NT2/D1 (cell line): ENCODE data around the gene CARM1.

Source experiments
- DNase-seq: peaks from one replicate; pipeline ENCODE4 v3.0.0-alpha.2; 2011; ENCODE audit warnings: low read depth, low spot score
- H3K27me3 ChIP-seq: 2 replicates; pipeline ENCODE4 v1.6.0; 2011; ENCODE audit warnings: mild to moderate bottlenecking; ENCODE audit not compliant: insufficient read length, insufficient read depth
- H3K36me3 ChIP-seq: 2 replicates; pipeline ENCODE4 v1.6.1; 2011; ENCODE audit warnings: mild to moderate bottlenecking, low read length, mixed read lengths; ENCODE audit not compliant: insufficient read depth, insufficient read length
- H3K4me1 ChIP-seq: 2 replicates; pipeline ENCODE4 v1.5.1; 2011; ENCODE audit not compliant: insufficient read depth, insufficient read length
- H3K4me3 ChIP-seq: 2 replicates; pipeline ENCODE4 v1.5.1; 2011; ENCODE audit warnings: low read depth; ENCODE audit not compliant: insufficient read length
- H3K9ac ChIP-seq: 2 replicates; pipeline ENCODE4 v1.6.0; 2011; ENCODE audit warnings: low read depth; ENCODE audit not compliant: insufficient read length
- H3K9me3 ChIP-seq: 2 replicates; pipeline ENCODE4 v1.5.1; 2011; ENCODE audit warnings: mild to moderate bottlenecking, low read length; ENCODE audit not compliant: insufficient read depth
- SUZ12 ChIP-seq: IDR thresholded peaks from 2 replicates; pipeline ENCODE4 v1.6.1; 2011; ENCODE audit not compliant: insufficient read length, insufficient read depth; ENCODE audit errors: extremely low read depth
- YY1 ChIP-seq: IDR thresholded peaks from 2 replicates; pipeline ENCODE4 v1.6.1; 2011; ENCODE audit not compliant: insufficient read length, insufficient read depth
- ZNF274 ChIP-seq: IDR thresholded peaks from 2 replicates; pipeline ENCODE4 v1.6.1; 2011; ENCODE audit warnings: mild to moderate bottlenecking, low read depth, low read length

CARM1 gene

GRCh38 chr19:10838377-10838776 lies 33.0 kb upstream of the CARM1 start:
- H3K9me3 ChIP-seq: peaks cover 18% of the 10 kb centered on the region; the same call in 1 of the 2 replicates
- peaks cover 10% of the 10 kb centered on the region for H3K4me1 ChIP-seq
- H3K9ac ChIP-seq: no peak overlapping the region
- no peak overlapping the region for H3K4me3 ChIP-seq
- DNase-seq: no peak
- TF ChIP-seq SUZ12: no peak
- TF ChIP-seq ZNF274: no peak
- TF ChIP-seq YY1: no peak
- H3K27me3 ChIP-seq: no peaks in the 10 kb centered on the region
- peaks cover 18% of the 10 kb centered on the region for H3K36me3 ChIP-seq

GRCh38 chr19:10839114-10840050 lies 32.0 kb upstream of the CARM1 start:
- TF ChIP-seq YY1 (no peak), SUZ12 (no peak), ZNF274 (no peak)
- Histone ChIP-seq H3K4me3 (no peak overlapping the region), H3K27me3 (no peaks in the 10 kb centered on the region), H3K4me1 (peaks cover 10% of the 10 kb centered on the region), H3K9ac (no peak overlapping the region), H3K9me3 (peaks cover 18% of the 10 kb centered on the region; the same call in 1 of the 2 replicates), H3K36me3 (peaks cover 9% of the 10 kb centered on the region)
- DNase-seq: no peak

GRCh38 chr19:10842788-10843187 lies 28.6 kb upstream of the CARM1 start:
- no peak overlapping the region for H3K9ac ChIP-seq
- no peaks in the 10 kb centered on the region for H3K4me1 ChIP-seq
- no peaks in the 10 kb centered on the region for H3K27me3 ChIP-seq
- TF ChIP-seq YY1 (no peak), SUZ12 (no peak)
- no peaks in the 10 kb centered on the region for H3K36me3 ChIP-seq
- peaks cover 19% of the 10 kb centered on the region; the same call in 1 of the 2 replicates for H3K9me3 ChIP-seq
- no peak for DNase-seq
- no peak overlapping the region for H3K4me3 ChIP-seq

GRCh38 chr19:10846500-10847202 lies 24.7 kb upstream of the CARM1 start:
- H3K9ac ChIP-seq: no peak overlapping the region
- H3K4me3 ChIP-seq: no peak overlapping the region
- H3K9me3 ChIP-seq: peaks cover 9% of the 10 kb centered on the region; the same call in 1 of the 2 replicates
- H3K36me3 ChIP-seq: no peaks in the 10 kb centered on the region
- no peak for DNase-seq
- H3K4me1 ChIP-seq: peaks cover 3% of the 10 kb centered on the region
- no peaks in the 10 kb centered on the region for H3K27me3 ChIP-seq
- no peak for TF ChIP-seq YY1
- no peak for TF ChIP-seq ZNF274
- TF ChIP-seq SUZ12: no peak

- no peak for DNase-seq
- peaks cover 3% of the 10 kb centered on the region for H3K4me1 ChIP-seq
- no peaks in the 10 kb centered on the region for H3K36me3 ChIP-seq
- no peaks in the 10 kb centered on the region for H3K27me3 ChIP-seq
- peaks cover 9% of the 10 kb centered on the region; the same call in 1 of the 2 replicates for H3K9me3 ChIP-seq
- no peak within 1 kb of the TSS for H3K4me3 ChIP-seq
- no peak for TF ChIP-seq ZNF274
- TF ChIP-seq YY1: no peak
- no peak for TF ChIP-seq SUZ12
- peak within 1 kb of the TSS; percentile 39 for H3K9ac ChIP-seq
Observed at GRCh38 chr19:10848230-10848856, 23.0 kb upstream of the CARM1 start, which contains the start of gene C19orf38. Gene C19orf38, plus strand, starts transcription at chr19:10848415. Its CDS starts 94 bp downstream, at chr19:10848509.

GRCh38 chr19:10850631-10851030 lies 20.7 kb upstream of the CARM1 start:
- no peak for TF ChIP-seq SUZ12
- no peak for TF ChIP-seq YY1
- no peak for TF ChIP-seq ZNF274
- no peak overlapping the region for H3K4me3 ChIP-seq
- no peak overlapping the region for H3K9ac ChIP-seq
- H3K9me3 ChIP-seq: peaks cover 9% of the 10 kb centered on the region; the same call in 1 of the 2 replicates
- peaks cover 3% of the 10 kb centered on the region for H3K4me1 ChIP-seq
- no peaks in the 10 kb centered on the region for H3K27me3 ChIP-seq
- no peaks in the 10 kb centered on the region for H3K36me3 ChIP-seq
- DNase-seq: no peak
